Uterus (tissue), 2 donors: Measurements from ENCODE around the gene PLEKHD1.

Source experiments
- CTCF ChIP-seq, 4 experiments: fragments of 200-600 bp in 2 of 4; fragments of 450-650 bp in 2 of 4; sonication (generic) in 2 of 4; IDR thresholded peaks; one replicate each; pipeline ENCODE4 v1.5.1; 2016 to 2019; ENCODE audit warnings: antibody characterized with exemption in 4 of 4, mild to moderate bottlenecking in 2 of 4, moderate library complexity in 1 of 4
- POLR2A ChIP-seq, 2 donors: fragments of 450-650 bp; IDR thresholded peaks; one replicate each; pipeline ENCODE4 v1.6.1; 2016; ENCODE audit warnings: antibody characterized with exemption in 2 of 2, mild to moderate bottlenecking in 1 of 2, moderate library complexity in 1 of 2

- TF ChIP-seq CTCF (IDR thresholded peaks at IDR 0.05) = no peak
- no peak for TF ChIP-seq POLR2A (IDR thresholded peaks at IDR 0.05)
Measured at GRCh38 chr14:69572030-69572840, 87.7 kb downstream of the PLEKHD1 start.
